NCI-H510A treated with DMSO at 0.1 percent for 48 hours (cell line): ENCODE data around the gene NLRP1.

ENCODE experiments used
- DNase-seq: peaks from one replicate; lab custom pipeline; 2025; lab: John Stamatoyannopoulos, UW

NLRP1 gene

GRCh38 chr17:5516060-5516792, 68.1 kb downstream of the NLRP1 start:
- DNase-seq: no peak

GRCh38 chr17:5514976-5515375, 69.3 kb downstream of the NLRP1 start:
- no peak for DNase-seq

- DNase-seq: no peak
These were observed 70.7 kb downstream of the NLRP1 start for GRCh38 chr17:5513628-5514027.

- DNase-seq: no peak
These were observed 72.7 kb downstream of the NLRP1 start for GRCh38 chr17:5511401-5512225.

GRCh38 chr17:5510771-5511170, 73.5 kb downstream of the NLRP1 start:
- DNase-seq: no peak

GRCh38 chr17:5509482-5509881, 74.8 kb downstream of the NLRP1 start:
- no peak for DNase-seq

GRCh38 chr17:5508810-5509209, 75.5 kb downstream of the NLRP1 start:
- peak; percentile 17 for DNase-seq

GRCh38 chr17:5506307-5506706, 78.0 kb downstream of the NLRP1 start:
- no peak for DNase-seq

- DNase-seq: no peak
These were observed 81.8 kb downstream of the NLRP1 start for GRCh38 chr17:5502552-5502951.

- DNase-seq: no peak
These were observed 82.6 kb downstream of the NLRP1 start for GRCh38 chr17:5501685-5502084.

GRCh38 chr17:5500589-5501391, 83.5 kb downstream of the NLRP1 start:
- DNase-seq: peak; percentile 73

GRCh38 chr17:5500247-5500588, 84.1 kb downstream of the NLRP1 start:
- no peak for DNase-seq

- no peak for DNase-seq
These were observed 84.7 kb downstream of the NLRP1 start for GRCh38 chr17:5499476-5500231.

- DNase-seq: no peak
These were observed 91.3 kb downstream of the NLRP1 start for GRCh38 chr17:5492970-5493369.

- no peak for DNase-seq
These were observed 95.6 kb downstream of the NLRP1 start for GRCh38 chr17:5488752-5489151.

GRCh38 chr17:5486206-5487124, 97.8 kb downstream of the NLRP1 start, which contains the start of gene MIS12:
MIS12 (plus strand) TSS chr17:5486566; CDS start chr17:5488863, 2,297 bp downstream.
- DNase-seq: peak; percentile 98

- peak; percentile 35 for DNase-seq
These were observed 98.8 kb downstream of the NLRP1 start, which contains the start of gene DERL2 for GRCh38 chr17:5485270-5486205. DERL2 (minus strand) TSS chr17:5486178; CDS start chr17:5486161, 17 bp downstream.

- DNase-seq: no peak
These were observed 102.9 kb downstream of the NLRP1 start for GRCh38 chr17:5481451-5481850.

- DNase-seq: no peak
These were observed 103.3 kb downstream of the NLRP1 start for GRCh38 chr17:5480962-5481361.
